CD4-positive, alpha-beta T cell treated with Interleukin-4 for 1 hour (primary cell): ENCODE results near the gene CCDC136.

Experiments used
- DNase-seq, 2 donors: peaks; one replicate each; pipeline ENCODE4 v3.0.0-alpha.2; 2020 to 2022

CCDC136 gene

DNA sequence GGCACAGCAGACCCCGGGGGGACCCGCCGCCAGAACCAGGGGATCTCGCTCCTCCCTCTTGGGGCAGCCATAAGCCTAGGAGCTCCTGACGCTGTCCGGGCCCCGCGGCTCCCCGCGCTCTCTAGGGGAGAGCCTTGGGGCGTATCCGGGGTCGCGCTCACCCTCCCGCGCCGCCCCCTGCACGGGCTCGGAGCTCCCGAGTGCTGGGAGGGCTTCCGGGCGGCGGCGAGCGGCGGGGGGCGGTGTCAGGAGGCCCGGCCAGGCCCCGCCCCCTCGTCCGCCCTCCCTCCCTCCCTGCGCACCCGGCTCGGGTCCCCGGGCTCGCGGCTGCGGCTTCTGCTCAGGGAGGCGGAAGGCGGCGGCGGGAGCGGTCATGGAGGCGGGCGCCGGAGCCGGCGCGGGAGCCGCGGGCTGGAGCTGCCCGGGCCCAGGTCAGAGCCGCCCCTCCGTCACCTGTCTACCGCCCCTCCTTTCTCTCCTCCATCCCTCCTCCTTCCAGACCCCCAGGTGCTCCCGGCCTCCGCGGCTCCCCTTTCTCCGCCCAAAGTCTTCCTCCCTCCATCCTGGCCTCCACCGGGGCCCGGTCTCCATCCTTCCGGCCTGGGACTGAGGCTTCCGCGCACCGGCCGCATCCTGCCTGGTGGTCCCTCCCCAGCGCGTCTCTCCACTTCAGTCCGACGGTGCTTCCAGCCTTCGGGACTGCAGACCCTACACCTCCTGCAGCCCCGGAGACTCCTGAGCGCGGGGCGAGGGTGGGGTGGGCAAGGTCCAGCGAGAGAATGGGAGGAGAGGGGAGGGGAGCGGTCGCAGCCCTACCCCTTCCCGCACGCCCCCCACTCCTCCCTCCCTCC, at the start of gene CCDC136:
Gene CCDC136 (plus strand): TSS at position 848 of the 851 bp plus-strand sequence. CDS start 444 bp downstream, outside the sequence.
- DNase-seq, result peak; percentile 73 to 82

DNA sequence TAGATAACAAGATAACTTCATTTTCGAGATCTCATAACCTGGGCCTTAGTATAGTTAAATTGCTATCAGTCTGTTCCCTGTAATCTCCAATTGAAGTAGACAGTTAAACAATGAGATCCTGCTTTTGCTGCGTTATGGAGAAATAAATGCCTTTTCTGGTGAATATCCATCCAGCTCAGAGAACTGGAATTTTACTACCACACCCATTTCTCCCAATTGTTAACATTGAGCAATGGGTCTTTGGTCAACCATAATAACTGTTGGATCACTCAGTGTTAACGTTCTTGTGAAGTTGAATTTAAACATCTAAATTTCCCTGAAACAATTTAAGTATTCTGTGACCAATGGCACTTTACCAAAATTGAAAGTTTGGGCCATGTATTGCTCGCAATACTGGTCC, 49.6 kb upstream of the CCDC136 start:
- DNase-seq, result no peak

DNA sequence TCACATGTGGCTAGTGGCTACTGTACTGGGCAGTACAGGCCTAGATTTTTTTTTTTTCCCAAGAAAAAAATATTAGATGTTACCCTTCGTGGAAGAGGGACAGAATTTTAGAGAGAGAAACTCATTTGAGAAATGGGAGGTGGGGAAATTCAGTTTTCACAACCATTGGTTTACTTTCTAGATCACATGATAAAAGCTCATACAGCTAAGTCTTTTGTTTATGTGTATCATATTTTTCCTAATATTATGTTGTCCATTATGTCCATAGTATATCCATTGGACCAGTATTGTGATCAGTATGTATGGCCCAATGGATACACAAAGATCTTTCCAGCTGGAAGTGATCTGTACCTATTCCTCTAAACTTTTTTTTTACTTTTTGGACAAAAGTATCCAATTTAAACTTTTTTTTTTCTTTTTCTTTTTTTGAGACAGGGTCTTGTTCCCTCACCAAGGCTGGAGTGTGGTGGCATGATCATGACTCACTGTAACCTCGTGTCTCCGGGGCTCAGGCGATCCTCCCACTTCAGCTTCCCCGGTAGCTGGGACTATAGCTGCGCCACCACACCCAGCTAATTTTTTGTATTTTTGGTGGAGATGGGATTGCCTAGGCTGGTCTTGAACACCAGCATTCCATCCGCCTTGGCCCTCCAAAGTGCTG, 48.5 kb upstream of the CCDC136 start:
- no peak for DNase-seq

DNA sequence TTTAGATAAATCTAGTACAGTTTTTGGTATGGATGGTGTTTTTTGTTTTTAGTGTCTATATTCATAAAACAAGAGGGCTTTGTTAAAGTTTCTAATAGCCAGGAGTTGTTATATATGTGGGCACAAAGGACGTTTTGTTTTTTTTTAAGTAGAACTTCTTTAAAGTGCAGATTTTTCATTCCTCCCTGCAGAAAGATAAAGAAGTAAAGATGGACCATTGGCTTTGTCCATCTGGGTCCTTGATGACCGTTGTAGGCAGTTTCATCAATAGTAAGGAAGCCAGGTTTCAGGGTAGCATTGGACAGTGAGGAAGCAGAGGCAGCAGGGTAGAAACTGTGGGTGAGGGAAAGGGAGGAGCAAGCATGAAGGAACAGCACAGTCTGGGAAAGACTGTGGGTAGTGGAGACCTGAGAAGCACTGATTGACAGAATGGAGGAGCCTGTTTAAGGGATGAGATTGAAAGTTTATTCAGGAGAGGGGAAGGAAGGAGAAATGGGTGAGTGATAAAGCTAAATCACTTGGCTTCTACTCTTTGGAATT, 47.3 kb upstream of the CCDC136 start:
- no peak for DNase-seq

DNA sequence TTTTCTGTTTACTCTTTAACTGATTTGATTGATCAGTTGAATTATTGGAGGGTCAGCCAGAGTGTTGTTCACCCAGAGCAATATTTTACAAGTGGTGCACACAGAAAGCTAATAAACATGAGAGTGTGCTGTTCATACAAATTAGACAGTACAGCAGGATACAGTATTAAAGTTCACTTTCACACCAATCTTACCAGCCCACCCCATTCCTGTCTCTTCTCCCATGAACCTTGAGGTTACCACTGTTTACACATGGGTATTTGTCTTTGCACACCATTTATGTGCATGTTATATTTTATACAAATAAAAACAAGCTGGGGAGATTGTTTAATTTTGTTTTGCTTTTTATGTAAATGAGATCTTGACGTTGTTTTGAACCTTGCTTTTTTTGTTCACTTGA, 46.1 kb upstream of the CCDC136 start:
- DNase-seq, result no peak

DNA sequence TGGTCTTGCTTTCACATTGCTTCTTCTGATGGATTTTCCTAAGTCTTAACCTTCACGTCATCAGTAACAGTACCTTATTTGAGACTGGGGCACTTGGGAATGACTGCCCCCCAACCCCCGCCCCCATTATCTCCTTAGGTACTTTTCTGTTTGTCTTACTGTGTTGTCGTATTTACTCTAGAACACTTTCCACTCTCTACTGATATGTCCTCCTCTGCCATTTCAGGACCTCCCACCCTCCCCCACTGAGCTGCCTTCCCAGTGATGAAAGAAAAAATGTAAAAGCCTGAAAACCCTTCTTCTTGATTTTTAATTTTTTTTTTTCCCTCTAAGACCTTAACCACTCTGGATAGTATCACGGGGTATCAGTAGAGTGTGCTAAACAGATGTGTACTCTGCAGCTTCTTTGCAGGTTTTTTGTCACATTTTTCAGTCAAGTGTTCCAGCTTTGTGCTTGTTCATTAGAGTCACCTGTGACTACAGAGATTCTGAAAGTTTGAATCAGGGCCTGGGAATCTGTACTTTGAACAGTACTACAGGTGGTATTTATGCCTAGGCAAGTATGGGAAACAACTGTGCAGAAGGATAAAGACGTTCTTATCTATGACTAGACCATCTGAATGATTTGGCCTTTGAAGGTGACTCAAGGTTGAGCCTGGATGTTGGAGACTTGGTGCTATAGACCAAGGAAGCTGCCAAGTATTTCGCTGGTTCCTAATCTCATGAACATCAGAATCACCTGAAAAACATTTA, 44.3 kb upstream of the CCDC136 start:
- no peak for DNase-seq

DNA sequence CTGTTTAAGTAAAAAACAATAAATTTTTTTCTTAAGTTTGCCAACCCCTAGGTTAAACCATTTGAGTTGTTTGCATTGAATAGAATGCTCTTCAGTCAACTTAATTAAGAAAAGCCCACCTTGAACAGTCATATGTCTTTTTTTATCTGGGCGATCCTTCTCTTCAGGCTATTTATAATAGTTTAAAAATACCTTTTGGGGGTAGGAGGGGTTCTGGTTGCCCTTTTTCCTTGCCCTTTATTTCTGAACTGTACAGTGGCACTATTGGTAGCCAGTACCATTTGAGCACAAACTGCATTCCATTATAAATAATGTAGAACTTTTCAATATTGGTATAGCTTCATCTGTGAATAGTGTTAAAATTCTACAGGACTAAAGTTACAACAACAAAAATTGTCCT, 39.5 kb upstream of the CCDC136 start:
- no peak for DNase-seq

DNA sequence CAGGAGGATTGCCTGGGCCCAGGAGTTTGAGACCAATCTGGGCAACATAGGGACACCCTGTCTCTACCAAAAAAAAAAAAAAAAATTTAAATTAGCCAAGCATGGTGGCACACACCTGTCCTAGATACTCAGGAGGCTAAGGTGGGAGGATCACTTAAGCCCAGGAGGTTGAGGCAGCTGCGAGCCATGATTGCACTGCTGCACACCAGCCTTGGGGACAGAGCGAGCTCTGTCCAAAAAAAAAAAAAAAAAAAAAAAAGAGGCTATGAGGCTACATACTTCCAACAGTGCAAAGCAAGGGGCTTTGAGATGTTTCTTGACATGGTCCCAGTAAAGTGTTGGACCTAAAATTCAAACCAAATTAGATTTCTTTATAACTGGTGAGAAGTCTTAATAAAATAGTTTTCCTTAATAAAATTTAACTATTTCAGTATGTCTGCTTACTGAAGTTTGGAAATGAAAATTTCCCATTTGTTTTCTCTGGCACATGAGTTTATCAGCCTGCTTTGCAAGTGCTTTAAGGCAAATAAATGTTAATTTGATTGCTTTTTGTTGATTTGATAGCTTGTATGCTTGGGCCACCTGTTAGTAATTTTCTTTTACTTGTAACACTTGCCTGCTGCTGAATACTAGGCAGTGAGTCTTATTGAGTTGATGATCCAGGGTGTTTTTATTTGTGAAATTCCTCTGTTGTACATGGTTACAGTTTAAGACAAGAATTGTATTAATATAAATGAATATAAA, 36.5 kb upstream of the CCDC136 start:
- no peak for DNase-seq

DNA sequence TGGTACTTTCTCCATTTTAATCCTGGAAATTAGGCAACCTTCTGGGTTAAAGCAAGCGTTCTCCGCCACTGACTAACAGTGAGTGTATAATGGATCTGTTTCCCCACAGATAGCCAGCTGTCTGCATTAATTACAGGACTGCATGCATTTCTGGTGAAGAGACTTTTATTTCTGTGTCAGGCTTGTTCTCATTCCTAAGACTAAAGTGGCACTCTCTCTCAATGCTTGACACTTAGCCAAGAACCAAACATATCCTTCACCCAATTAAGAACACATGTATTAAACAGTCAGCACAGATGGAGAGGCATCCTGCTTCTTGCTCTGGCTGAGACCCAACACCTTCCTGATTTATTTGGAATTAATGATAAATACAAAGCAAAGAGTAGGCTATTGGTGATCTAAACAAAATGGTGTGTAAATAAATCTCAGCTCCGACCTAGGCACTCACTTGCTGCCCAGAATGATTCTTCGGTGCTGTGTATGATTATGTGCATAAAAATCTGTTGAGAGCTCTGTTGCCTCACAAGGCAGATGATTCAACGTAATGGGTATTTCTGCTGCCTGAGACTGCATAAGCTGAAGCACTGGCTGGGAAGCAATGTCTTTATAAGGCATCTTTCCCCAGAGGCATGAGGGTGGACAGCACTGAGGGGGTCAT, 35.8 kb upstream of the CCDC136 start:
- no peak for DNase-seq

DNA sequence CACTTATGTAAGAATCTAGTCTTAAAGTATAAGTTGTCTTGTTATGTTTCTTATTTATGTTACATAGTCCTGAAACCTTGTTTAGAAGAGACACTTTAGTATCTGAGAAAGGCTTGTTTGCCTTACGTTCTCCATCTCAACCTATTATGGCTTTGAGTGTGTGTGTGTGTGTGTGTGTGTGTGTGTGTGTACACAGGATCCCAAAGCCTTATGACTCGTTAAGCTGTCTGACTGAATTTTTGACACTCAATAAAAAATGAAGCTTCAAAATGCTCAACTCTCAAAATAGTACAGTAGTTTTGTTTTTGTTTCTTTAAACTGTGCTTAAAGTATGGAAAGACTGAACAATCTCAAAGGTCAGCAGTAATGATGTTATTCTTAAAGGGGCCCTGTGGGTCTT, 34.6 kb upstream of the CCDC136 start:
- DNase-seq, result no peak

DNA sequence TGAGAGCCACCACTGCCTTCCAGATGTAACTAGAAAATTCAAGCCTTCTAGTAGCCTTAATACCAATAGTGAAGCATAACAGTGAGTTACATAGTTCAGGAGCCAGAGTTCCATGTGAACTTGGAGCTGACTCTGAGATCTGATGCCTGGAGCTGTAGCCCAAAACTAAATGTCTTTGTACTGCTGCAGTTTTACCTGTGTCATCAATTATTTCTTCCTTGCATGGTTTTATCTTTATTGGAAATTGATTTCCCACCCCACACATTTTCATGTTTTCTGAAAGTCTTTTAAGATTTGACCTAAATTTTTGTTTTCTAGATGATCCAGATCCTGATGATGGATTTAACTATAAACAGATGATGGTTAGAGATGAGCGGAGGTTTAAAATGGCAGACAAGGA, 33.2 kb upstream of the CCDC136 start:
- DNase-seq, result no peak

DNA sequence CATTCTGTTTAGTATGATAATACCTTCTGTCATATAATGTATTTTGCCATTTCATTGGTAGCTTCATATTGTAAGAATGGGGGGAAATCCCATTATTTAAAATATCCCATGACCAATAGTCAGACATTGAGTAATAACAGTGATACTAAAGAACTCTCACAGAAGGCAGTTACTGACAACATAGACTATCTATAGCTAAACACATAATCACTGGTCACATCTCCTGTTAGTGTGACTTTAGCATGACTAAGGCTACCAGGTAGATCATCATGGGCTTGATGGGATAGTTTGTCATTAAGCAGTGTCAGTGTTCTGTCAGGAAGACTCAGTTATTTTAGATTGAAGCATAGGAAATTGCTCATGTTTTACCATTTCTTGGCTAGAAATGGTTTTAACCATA, 32.5 kb upstream of the CCDC136 start:
- DNase-seq, result no peak

DNA sequence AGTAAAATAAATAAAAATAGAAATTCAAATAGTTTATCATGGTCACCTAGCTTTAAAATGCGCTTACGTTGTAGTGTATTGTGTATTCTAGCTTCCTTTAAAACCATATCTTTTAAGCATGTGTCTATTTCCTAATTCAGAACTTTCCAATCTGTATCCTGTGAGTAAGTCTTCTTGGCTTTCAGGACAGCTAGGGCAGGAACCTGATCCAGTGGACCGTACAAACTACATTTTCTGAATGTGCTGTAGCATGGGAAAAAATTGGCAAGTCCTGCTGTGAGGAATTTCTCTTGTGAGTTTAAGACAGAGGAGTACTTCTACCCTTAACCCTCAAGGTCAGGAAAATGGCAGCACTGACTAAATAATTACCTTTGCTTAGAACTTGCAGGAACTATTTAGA, 28.2 kb upstream of the CCDC136 start:
- DNase-seq, result no peak

DNA sequence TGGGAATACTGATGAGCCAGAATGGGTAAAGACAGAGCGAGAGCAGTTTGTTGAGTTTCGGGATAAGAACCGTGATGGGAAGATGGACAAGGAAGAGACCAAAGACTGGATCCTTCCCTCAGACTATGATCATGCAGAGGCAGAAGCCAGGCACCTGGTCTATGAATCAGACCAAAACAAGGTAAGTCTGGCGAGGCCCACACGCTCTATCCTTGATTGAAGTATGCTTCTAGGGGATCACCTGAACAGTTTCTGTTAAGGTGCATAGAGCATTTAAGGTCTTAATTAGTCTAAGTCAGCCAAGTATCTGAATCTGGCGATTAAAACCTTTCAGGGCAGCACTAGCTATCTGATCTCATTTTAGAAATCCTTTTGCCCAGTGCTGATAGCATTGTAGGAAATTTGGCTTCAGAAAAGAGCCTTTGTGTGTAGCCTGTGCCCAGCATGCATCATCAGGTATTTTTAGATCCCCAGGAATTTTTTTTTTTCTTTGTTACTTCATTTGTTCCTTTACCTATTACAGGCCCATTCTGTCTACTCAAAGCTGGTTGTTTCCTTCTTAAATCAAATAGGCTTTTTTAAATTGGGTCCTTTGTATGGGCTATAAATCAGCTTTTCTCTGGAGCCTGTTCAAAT, 24.2 kb upstream of the CCDC136 start:
- DNase-seq, result no peak

DNA sequence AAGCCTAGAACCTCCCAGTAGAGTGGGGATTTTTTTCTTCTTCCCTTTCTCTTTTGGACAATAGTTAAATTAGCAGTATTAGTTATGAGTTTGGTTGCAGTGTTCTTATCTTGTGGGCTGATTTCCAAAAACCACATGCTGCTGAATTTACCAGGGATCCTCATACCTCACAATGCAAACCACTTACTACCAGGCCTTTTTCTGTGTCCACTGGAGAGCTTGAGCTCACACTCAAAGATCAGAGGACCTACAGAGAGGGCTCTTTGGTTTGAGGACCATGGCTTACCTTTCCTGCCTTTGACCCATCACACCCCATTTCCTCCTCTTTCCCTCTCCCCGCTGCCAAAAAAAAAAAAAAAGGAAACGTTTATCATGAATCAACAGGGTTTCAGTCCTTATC, 21.5 kb upstream of the CCDC136 start:
- DNase-seq, result no peak

DNA sequence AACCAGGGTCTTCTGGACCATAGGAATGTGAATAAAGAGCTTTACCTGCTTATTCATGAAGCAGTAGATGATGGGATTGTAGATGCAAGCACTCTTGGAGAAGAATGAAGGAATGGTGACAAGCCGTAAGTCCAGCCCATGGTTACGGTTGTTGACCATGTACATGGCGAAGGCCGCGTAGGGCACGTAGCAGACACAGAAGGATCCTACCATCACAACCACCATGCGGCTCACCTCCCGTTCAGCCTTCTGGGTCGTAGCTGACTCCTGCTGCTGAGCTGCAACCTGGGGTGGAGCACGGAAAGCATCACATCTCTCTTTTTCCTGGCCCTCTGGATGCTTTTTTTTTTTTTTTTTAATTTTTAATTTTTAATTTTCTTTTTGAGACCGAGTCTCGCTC, 18.2 kb upstream of the CCDC136 start:
- no peak for DNase-seq

DNA sequence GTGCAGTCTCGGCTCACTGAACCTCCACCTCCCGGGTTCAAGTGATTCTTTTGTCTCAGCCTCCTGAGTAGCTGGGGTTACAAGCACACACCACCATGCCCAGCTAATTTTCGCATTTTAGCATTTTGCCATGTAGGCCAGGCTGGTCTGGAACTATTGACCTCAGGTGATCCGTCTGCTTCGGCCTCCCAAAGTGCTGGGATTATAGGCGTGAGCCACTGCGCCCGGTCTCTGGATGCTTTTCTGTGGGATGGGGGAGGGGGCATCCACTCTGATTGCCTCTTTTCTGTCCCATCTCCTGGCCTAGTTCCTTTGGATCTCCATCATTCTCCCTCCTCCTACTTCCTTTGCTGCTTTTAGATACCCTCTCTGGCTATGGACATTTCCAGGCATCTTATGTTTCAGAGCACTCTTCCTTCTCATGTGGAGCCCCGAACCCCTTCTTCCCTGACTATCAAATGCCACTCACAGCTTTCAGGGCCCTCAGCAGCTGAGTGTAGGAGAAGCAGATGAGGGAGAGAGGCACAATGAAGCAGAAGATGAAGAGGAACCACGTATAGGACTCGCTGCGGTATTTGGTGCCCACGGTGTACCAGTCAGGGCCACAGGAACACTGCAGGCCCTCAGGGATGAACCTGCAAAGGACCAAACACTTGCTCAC, 17.6 kb upstream of the CCDC136 start:
- no peak for DNase-seq

DNA sequence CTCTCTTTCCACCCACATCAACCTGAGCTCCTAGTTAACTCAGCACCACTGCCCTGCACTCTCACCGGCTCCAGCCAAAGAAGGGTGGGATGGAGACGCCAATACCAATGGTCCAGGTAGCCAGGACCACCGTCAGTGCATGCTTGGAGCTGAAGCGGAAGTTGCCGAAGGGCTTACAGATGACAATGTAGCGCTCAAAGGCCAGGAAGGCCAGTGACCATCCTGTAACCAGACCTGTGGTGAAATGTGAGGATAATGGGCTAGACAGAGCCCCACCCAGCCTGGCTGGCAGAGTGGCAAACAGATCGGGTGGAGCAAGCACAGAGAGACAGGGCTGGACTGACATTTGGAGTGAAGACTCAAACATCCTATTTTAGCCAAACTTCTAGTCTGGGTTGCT, 16.8 kb upstream of the CCDC136 start:
- no peak for DNase-seq

DNA sequence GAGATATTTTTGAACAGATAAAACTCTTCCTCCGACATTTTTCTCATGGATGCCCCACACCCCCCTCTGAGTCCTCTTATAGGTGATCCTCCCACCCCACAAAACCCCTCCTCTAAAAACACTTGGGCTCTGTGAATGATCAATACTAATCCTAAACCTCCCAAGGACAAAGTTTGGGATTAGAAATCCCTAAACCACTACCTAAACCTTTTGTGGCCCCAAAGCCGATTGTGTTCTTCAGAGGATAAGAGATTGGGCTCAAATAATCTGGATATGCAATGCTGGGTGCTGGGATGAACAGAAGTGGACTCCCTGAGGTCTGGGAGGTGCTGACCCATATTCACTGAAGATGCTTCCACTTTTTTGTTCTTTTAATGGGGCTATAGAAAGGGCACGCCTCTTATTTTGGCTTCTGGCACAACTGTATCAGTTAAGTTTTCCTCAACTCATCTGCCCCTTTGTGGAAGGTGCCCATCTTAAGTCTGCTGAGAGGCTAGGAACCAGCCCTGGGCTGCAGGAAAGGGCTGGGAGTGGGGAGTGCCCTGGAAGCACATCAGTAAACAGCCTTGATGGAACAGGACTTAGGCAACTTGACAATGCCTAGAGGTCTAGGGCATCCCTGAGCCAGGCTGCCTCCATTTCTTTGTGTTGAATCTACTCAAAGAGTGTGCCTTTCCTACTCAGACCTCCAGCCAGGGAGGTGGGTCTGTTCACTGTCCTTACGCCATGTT, 15.9 kb upstream of the CCDC136 start, which contains the start of gene OPN1SW:
Gene OPN1SW (minus strand): TSS at position 51 of the 731 bp plus-strand sequence. CDS start 13 bp downstream, at position 38.
- no peak for DNase-seq
